ENCODE data around the gene GBX1.

GRCh38 chr7:151187409-151188251 lies 20.1 kb upstream of the GBX1 start:
- TF ChIP-seq TARDBP (IDR thresholded peaks at IDR 0.05), result no peak
- TF ChIP-seq ZNF384 (IDR thresholded peaks at IDR 0.05), result no peak
- no peak for TF ChIP-seq ELF4 (IDR thresholded peaks at IDR 0.05)
- TF ChIP-seq FOXM1 (IDR thresholded peaks at IDR 0.05; ENCODE audit: borderline replicate concordance), result no peak
- TF ChIP-seq PKNOX1 (IDR thresholded peaks at IDR 0.05), result no peak
- no peak for TF ChIP-seq SP1 (IDR thresholded peaks at IDR 0.05)
- TF ChIP-seq LEF1 (IDR thresholded peaks at IDR 0.05; ENCODE audit: borderline replicate concordance), result no peak
- no peak for TF ChIP-seq FOXK2 (IDR thresholded peaks at IDR 0.05)
- TF ChIP-seq ARNT (IDR thresholded peaks at IDR 0.05), result no peak

Measured in HEK293T (cell line).